Gastrocnemius medialis (tissue), 4 donors: ENCODE measurements around the gene CD164.

Source experiments
- CTCF ChIP-seq, 5 experiments: fragments of 450-650 bp in 3 of 5; fragments of 200-600 bp in 2 of 5; sonication (generic) in 2 of 5; IDR thresholded peaks in 4 of 5; conservative IDR thresholded peaks in 1 of 5; 1 replicate in 4 of 5; 2 replicates in 1 of 5; pipeline ENCODE4 v1.5.1; 2016 to 2019; ENCODE audit warnings: antibody characterized with exemption in 5 of 5, mild to moderate bottlenecking in 3 of 5, moderate library complexity in 3 of 5
- POLR2A ChIP-seq, 2 donors: fragments of 450-650 bp; IDR thresholded peaks; one replicate each; pipeline ENCODE4 v1.6.1; 2017; ENCODE audit warnings: antibody characterized with exemption in 2 of 2, mild to moderate bottlenecking in 2 of 2, moderate library complexity in 2 of 2

- TF ChIP-seq POLR2A (IDR thresholded peaks at IDR 0.05) (no peak), CTCF (IDR thresholded peaks at IDR 0.05 in 4 of 5, conservative IDR thresholded peaks at IDR 0.05 in 1 of 5) (no peak)
These were observed 8.9 kb downstream of the CD164 start for GRCh38 chr6:109373331-109373730.
